HUES64 (cell line): Measurements from ENCODE around the gene U2AF2.

Experiments used
- H3K27ac ChIP-seq: 2 replicates; pipeline ENCODE4 v1.7.0; 2013; ENCODE audit warnings: low read depth, low read length, inconsistent platforms
- H3K27me3 ChIP-seq: 2 replicates; pipeline ENCODE4 v1.6.1; 2013; ENCODE audit warnings: mild to moderate bottlenecking, low read length; ENCODE audit not compliant: insufficient read depth
- H3K36me3 ChIP-seq: 2 replicates; pipeline ENCODE4 v1.6.1; 2013; ENCODE audit warnings: mild to moderate bottlenecking, low read length; ENCODE audit not compliant: insufficient read depth
- H3K4me1 ChIP-seq: 2 replicates; pipeline ENCODE4 v1.6.1; 2013; ENCODE audit warnings: mild to moderate bottlenecking, low read length, moderate library complexity; ENCODE audit not compliant: insufficient read depth
- H3K4me3 ChIP-seq: 2 replicates; pipeline ENCODE4 v1.5.1; 2013; ENCODE audit warnings: mild to moderate bottlenecking, low read length, moderate library complexity
- H3K9ac ChIP-seq: 2 replicates; pipeline ENCODE4 v1.6.1; 2013; ENCODE audit warnings: mild to moderate bottlenecking, low read depth, low read length
- H3K9me3 ChIP-seq: 2 replicates; pipeline ENCODE4 v1.6.1; 2013; ENCODE audit warnings: low read depth, low read length; ENCODE audit not compliant: insufficient read depth
- WGBS: fragments of 150-250, 120-280 bp; methylation state at CpG from one replicate; pipeline ENCODE4 v1.1.7; 2013; ENCODE audit warnings: missing lambda C conversion rate; 5-methylcytosine and 5-hydroxymethylcytosine counted together

U2AF2 gene

GRCh38 chr19:55672418-55672817, 17.6 kb downstream of the U2AF2 start:
- Histone ChIP-seq H3K27ac (peak overlapping the region; percentile 29; the same call in 1 of the 2 replicates), H3K9ac (no peak overlapping the region)

GRCh38 chr19:55673465-55673864, 18.6 kb downstream of the U2AF2 start:
- Histone ChIP-seq H3K4me3 (peak overlapping the region; percentile 25; the same call in 1 of the 2 replicates), H3K27ac (peak overlapping the region; percentile 76; the same call in 1 of the 2 replicates), H3K27me3 (no peaks in the 10 kb centered on the region), H3K9me3 (no peaks in the 10 kb centered on the region), H3K4me1 (peaks cover 17% of the 10 kb centered on the region), H3K36me3 (peaks cover 46% of the 10 kb centered on the region), H3K9ac (0 out of 2 replicates have a peak overlapping the region, but pooled peaks have one; percentile 23)
- 82% methylated on average over 9 of the region's 9 CpGs for WGBS

More at GRCh38 chr19:55672418-55672817, 17.6 kb downstream of the U2AF2 start:
- Histone ChIP-seq H3K36me3 (peaks cover 47% of the 10 kb centered on the region), H3K9me3 (no peaks in the 10 kb centered on the region), H3K4me1 (peaks cover 17% of the 10 kb centered on the region), H3K27me3 (no peaks in the 10 kb centered on the region), H3K4me3 (no peak overlapping the region)
- 89% methylated on average over 5 of the region's 5 CpGs for WGBS

GRCh38 chr19:55673889-55674288, 19.1 kb downstream of the U2AF2 start:
- WGBS, result 93% methylated on average over 8 of the region's 15 CpGs
- Histone ChIP-seq H3K9ac (0 out of 2 replicates have a peak overlapping the region, but pooled peaks have one; percentile 23), H3K27ac (peak overlapping the region; percentile 76; the same call in 1 of the 2 replicates), H3K9me3 (no peaks in the 10 kb centered on the region), H3K36me3 (peaks cover 46% of the 10 kb centered on the region), H3K4me1 (peaks cover 17% of the 10 kb centered on the region), H3K27me3 (no peaks in the 10 kb centered on the region), H3K4me3 (peak overlapping the region; percentile 98; the same call in 1 of the 2 replicates)

- WGBS, result 28% methylated on average over 17 of the region's 17 CpGs
- H3K27ac ChIP-seq, result peak overlapping the region; percentile 81
- no peaks in the 10 kb centered on the region for H3K27me3 ChIP-seq
- peak overlapping the region; percentile 77 for H3K9ac ChIP-seq
- H3K4me1 ChIP-seq, result peaks cover 17% of the 10 kb centered on the region
- no peaks in the 10 kb centered on the region for H3K9me3 ChIP-seq
- peaks cover 46% of the 10 kb centered on the region for H3K36me3 ChIP-seq
- peak overlapping the region; percentile 98 for H3K4me3 ChIP-seq
Measured at GRCh38 chr19:55674459-55674840, 19.6 kb downstream of the U2AF2 start.

GRCh38 chr19:55674841-55675660, 20.2 kb downstream of the U2AF2 start, which contains the start of gene EPN1:
Gene EPN1, plus strand, starts transcription at chr19:55675226. Its CDS starts 3,402 bp downstream, at chr19:55678628.
- Histone ChIP-seq H3K4me3 (peak within 1 kb of the TSS; percentile 98), H3K9me3 (no peaks in the 10 kb centered on the region), H3K4me1 (peaks cover 17% of the 10 kb centered on the region), H3K27me3 (no peaks in the 10 kb centered on the region), H3K36me3 (peaks cover 46% of the 10 kb centered on the region), H3K27ac (peak within 1 kb of the TSS; percentile 81), H3K9ac (peak within 1 kb of the TSS; percentile 95)
- WGBS, result under 1% methylated on average over 101 of the region's 101 CpGs

GRCh38 chr19:55675661-55676354, 21.0 kb downstream of the U2AF2 start:
- peaks cover 16% of the 10 kb centered on the region for H3K4me1 ChIP-seq

GRCh38 chr19:55676383-55676782, 21.5 kb downstream of the U2AF2 start:
- Histone ChIP-seq H3K9me3 (no peaks in the 10 kb centered on the region), H3K4me3 (peak overlapping the region; percentile 98), H3K36me3 (peaks cover 43% of the 10 kb centered on the region), H3K27ac (no peak overlapping the region), H3K27me3 (no peaks in the 10 kb centered on the region), H3K9ac (peak overlapping the region; percentile 11; the same call in 1 of the 2 replicates), H3K4me1 (peaks cover 14% of the 10 kb centered on the region)
- WGBS, result 94% methylated on average over 5 of the region's 5 CpGs

More at GRCh38 chr19:55675661-55676354, 21.0 kb downstream of the U2AF2 start:
- Histone ChIP-seq H3K9ac (peak overlapping the region; percentile 95), H3K4me3 (peak overlapping the region; percentile 98), H3K27ac (peak overlapping the region; percentile 65; the same call in 1 of the 2 replicates), H3K9me3 (no peaks in the 10 kb centered on the region), H3K27me3 (no peaks in the 10 kb centered on the region), H3K36me3 (peaks cover 40% of the 10 kb centered on the region)
- 36% methylated on average over 16 of the region's 16 CpGs for WGBS

- Histone ChIP-seq H3K27ac (no peak overlapping the region), H3K4me1 (peaks cover 14% of the 10 kb centered on the region), H3K9ac (peak overlapping the region; percentile 11; the same call in 1 of the 2 replicates), H3K36me3 (peaks cover 49% of the 10 kb centered on the region), H3K9me3 (no peaks in the 10 kb centered on the region), H3K4me3 (no peak overlapping the region), H3K27me3 (no peaks in the 10 kb centered on the region)
- 92% methylated on average over 7 of the region's 7 CpGs for WGBS
Measured at GRCh38 chr19:55676889-55677505, 22.2 kb downstream of the U2AF2 start.

- Histone ChIP-seq H3K4me3 (no peak overlapping the region), H3K4me1 (peaks cover 14% of the 10 kb centered on the region), H3K9me3 (no peaks in the 10 kb centered on the region), H3K27ac (no peak overlapping the region), H3K27me3 (no peaks in the 10 kb centered on the region), H3K9ac (no peak overlapping the region), H3K36me3 (peaks cover 48% of the 10 kb centered on the region)
- 87% methylated on average over 6 of the region's 6 CpGs for WGBS
Measured at GRCh38 chr19:55677572-55678028, 22.8 kb downstream of the U2AF2 start.

GRCh38 chr19:55678121-55678671, 23.4 kb downstream of the U2AF2 start:
- Histone ChIP-seq H3K9me3 (no peaks in the 10 kb centered on the region), H3K27me3 (no peaks in the 10 kb centered on the region), H3K9ac (no peak overlapping the region), H3K36me3 (peaks cover 48% of the 10 kb centered on the region), H3K4me3 (no peak overlapping the region), H3K4me1 (peaks cover 11% of the 10 kb centered on the region), H3K27ac (no peak overlapping the region)
- WGBS, result 94% methylated on average over 21 of the region's 21 CpGs
